SK-N-SH treated with all-trans-retinoic acid at 6 μM for 48 hours (cell line): Measurements from ENCODE around the gene STYX.

ENCODE experiments used
- ATAC-seq: fragments of 200-7000 bp; cut with Tn5 transposase; 3 replicates; pipeline ENCODE4 v1.9.1; 2020; ENCODE audit warnings: mild to moderate bottlenecking, moderate library complexity
- ARNTL ChIP-seq: fragments of 450-650 bp; formaldehyde crosslinking; IDR thresholded peaks from 2 replicates; pipeline ENCODE4 v1.5.0; 2020; ENCODE audit warnings: low read depth, mild to moderate bottlenecking, moderate library complexity, borderline replicate concordance
- BACH2 ChIP-seq: fragments of 250-450 bp; sonication (Bioruptor Pico); IDR thresholded peaks from 2 replicates; pipeline ENCODE4 v1.9.0; 2021; ENCODE audit warnings: mild to moderate bottlenecking, borderline replicate concordance
- CSDC2 ChIP-seq: fragments of 250-450 bp; sonication (Bioruptor Pico); IDR thresholded peaks from 2 replicates; pipeline ENCODE4 v1.5.0; 2020; ENCODE audit warnings: mild to moderate bottlenecking, moderate library complexity
- ESRRG ChIP-seq: fragments of 250-450 bp; sonication (Bioruptor Pico); IDR thresholded peaks from 2 replicates; pipeline ENCODE4 v1.6.1; 2021; ENCODE audit warnings: mild to moderate bottlenecking
- OSR1 ChIP-seq: fragments of 250-450 bp; sonication (Bioruptor Pico); IDR thresholded peaks from 2 replicates; pipeline ENCODE4 v1.8.0; 2022; ENCODE audit warnings: moderate library complexity, mild to moderate bottlenecking, inconsistent platforms
- PPARA ChIP-seq: fragments of 250-450 bp; sonication (Bioruptor Pico); IDR thresholded peaks from 2 replicates; pipeline ENCODE4 v1.5.0; 2020; ENCODE audit warnings: mild to moderate bottlenecking, borderline replicate concordance
- TCF4 ChIP-seq: fragments of 250-450 bp; sonication (Bioruptor Pico); IDR thresholded peaks from 2 replicates; pipeline ENCODE4 v1.8.0; 2021; ENCODE audit warnings: mild to moderate bottlenecking, moderate library complexity, borderline replicate concordance
- TOX ChIP-seq: fragments of 250-450 bp; sonication (Bioruptor Pico); IDR thresholded peaks from 2 replicates; pipeline ENCODE4 v1.8.0; 2021; ENCODE audit warnings: mild to moderate bottlenecking, moderate library complexity, borderline replicate concordance
- ZC3H10 ChIP-seq: fragments of 250-450 bp; sonication (Bioruptor Pico); IDR thresholded peaks from 2 replicates; pipeline ENCODE4 v1.5.1; 2021; ENCODE audit warnings: mild to moderate bottlenecking, moderate library complexity
- ZFP30 ChIP-seq: fragments of 450-650 bp; formaldehyde crosslinking; IDR thresholded peaks from 2 replicates; pipeline ENCODE4 v1.5.0; 2022; ENCODE audit warnings: mild to moderate bottlenecking, moderate library complexity
- ZNF565 ChIP-seq: fragments of 450-650 bp; formaldehyde crosslinking; conservative IDR thresholded peaks from 2 replicates; pipeline ENCODE4 v1.5.0; 2020; ENCODE audit warnings: low read depth, mild to moderate bottlenecking, moderate library complexity
- TF ChIP-seq, protein P1 (sequence below): fragments of 250-450 bp; sonication (Bioruptor Pico); IDR thresholded peaks from 2 replicates; pipeline ENCODE4 v1.8.0; 2021; ENCODE audit warnings: low read depth, mild to moderate bottlenecking, moderate library complexity, borderline replicate concordance
- TF ChIP-seq, protein P2 (sequence below): fragments of 250-450 bp; sonication (Bioruptor Pico); IDR thresholded peaks from 2 replicates; pipeline ENCODE4 v1.5.0; 2020; ENCODE audit warnings: mild to moderate bottlenecking, moderate library complexity
- TF ChIP-seq, protein P3 (sequence below): fragments of 250-450 bp; sonication (Bioruptor Pico); IDR thresholded peaks from 2 replicates; pipeline ENCODE4 v1.5.1; 2021; ENCODE audit warnings: mild to moderate bottlenecking, moderate library complexity
- TF ChIP-seq, protein P4 (sequence below): fragments of 250-450 bp; sonication (Bioruptor Pico); IDR thresholded peaks from 2 replicates; pipeline ENCODE4 v1.8.0; 2020; ENCODE audit warnings: mild to moderate bottlenecking, moderate library complexity, borderline replicate concordance
- TF ChIP-seq, protein P5 (sequence below): fragments of 250-450 bp; sonication (Bioruptor Pico); IDR thresholded peaks from 2 replicates; pipeline ENCODE4 v1.5.1; 2020; ENCODE audit warnings: low read depth, mild to moderate bottlenecking, moderate library complexity

Gene STYX

DNA sequence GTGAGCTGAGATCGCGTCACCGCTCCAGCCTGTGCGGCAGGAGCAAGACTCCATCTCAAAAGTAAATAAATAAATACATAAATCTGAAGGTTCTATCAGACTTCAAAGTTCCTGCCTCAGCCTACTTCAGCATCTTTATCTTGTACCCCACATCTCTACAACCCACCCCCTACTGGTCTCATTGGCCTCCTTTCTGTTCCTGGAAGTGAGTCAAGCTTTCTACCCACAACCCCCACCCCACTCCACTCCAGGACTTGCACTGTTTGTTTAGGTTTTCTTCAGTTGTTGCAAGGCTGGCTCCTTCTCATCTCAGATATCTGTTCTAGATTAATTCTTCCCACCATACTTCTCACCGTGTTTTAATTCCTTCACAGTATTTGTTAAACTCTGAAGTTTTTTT is 23.7 kb upstream of the STYX start:
- no peak for ATAC-seq
- TF ChIP-seq, protein P1, sequence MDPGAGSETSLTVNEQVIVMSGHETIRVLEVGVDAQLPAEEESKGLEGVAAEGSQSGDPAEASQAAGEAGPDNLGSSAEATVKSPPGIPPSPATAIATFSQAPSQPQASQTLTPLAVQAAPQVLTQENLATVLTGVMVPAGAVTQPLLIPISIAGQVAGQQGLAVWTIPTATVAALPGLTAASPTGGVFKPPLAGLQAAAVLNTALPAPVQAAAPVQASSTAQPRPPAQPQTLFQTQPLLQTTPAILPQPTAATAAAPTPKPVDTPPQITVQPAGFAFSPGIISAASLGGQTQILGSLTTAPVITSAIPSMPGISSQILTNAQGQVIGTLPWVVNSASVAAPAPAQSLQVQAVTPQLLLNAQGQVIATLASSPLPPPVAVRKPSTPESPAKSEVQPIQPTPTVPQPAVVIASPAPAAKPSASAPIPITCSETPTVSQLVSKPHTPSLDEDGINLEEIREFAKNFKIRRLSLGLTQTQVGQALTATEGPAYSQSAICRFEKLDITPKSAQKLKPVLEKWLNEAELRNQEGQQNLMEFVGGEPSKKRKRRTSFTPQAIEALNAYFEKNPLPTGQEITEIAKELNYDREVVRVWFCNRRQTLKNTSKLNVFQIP: no peak

DNA sequence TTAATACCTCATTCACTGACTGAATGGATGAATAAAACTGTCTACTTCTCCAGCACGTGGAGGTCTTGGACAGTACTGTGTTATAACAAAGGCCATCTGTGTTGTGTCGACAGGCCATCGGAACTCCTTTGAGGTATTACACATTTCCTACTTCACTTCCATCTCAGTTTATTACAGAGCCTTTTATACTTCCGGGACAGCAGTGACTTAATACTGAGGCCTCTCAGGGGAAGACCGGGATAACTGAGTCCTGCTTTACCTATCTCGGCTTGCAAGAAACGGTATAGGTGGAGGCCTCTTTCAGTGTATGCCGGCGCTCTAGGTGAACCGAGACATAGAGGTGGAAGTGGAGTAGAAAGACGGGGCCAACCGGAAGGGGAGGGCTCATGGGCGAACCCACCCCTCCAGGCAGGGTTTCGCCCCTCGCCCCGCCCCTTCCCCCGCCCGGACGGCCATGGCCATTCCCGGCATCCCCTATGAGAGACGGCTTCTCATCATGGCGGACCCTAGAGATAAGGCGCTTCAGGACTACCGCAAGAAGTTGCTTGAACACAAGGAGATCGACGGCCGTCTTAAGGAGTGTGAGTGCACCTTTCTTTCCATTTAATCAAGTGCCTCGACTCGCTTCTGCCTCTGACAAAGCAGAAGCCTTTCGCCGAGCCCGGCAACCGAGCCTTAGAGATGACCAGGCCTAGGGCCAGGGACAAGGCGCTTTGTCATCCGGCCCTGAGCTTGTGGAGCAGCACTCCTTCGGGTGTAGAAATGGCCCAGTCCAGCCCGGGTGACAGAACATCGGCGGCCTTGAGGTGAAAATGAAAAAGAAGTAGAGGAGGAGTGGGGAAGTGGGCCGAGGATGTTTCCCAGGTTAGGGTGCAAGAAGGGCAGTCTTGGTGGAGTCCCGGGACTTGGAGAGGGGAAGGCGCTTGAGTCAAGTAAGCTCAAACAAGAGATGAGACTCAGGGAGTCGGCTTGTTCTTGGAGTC is 23.0 kb upstream of the STYX start, which contains the start of gene PSMC6:
PSMC6 (plus strand) TSS at position 477 of the 983 bp plus-strand sequence; CDS start at position 497, 20 bp downstream.
- TF ChIP-seq, protein P2, sequence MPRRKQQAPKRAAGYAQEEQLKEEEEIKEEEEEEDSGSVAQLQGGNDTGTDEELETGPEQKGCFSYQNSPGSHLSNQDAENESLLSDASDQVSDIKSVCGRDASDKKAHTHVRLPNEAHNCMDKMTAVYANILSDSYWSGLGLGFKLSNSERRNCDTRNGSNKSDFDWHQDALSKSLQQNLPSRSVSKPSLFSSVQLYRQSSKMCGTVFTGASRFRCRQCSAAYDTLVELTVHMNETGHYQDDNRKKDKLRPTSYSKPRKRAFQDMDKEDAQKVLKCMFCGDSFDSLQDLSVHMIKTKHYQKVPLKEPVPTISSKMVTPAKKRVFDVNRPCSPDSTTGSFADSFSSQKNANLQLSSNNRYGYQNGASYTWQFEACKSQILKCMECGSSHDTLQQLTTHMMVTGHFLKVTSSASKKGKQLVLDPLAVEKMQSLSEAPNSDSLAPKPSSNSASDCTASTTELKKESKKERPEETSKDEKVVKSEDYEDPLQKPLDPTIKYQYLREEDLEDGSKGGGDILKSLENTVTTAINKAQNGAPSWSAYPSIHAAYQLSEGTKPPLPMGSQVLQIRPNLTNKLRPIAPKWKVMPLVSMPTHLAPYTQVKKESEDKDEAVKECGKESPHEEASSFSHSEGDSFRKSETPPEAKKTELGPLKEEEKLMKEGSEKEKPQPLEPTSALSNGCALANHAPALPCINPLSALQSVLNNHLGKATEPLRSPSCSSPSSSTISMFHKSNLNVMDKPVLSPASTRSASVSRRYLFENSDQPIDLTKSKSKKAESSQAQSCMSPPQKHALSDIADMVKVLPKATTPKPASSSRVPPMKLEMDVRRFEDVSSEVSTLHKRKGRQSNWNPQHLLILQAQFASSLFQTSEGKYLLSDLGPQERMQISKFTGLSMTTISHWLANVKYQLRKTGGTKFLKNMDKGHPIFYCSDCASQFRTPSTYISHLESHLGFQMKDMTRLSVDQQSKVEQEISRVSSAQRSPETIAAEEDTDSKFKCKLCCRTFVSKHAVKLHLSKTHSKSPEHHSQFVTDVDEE (CRISPR knock-in tag): peak; percentile 32; the same call in 1 of the 2 replicates
- TF ChIP-seq, protein P1: no peak
- no peak for TF ChIP-seq PPARA (CRISPR knock-in tag)
- TF ChIP-seq TOX (CRISPR knock-in tag): no peak
- TF ChIP-seq, protein P3, sequence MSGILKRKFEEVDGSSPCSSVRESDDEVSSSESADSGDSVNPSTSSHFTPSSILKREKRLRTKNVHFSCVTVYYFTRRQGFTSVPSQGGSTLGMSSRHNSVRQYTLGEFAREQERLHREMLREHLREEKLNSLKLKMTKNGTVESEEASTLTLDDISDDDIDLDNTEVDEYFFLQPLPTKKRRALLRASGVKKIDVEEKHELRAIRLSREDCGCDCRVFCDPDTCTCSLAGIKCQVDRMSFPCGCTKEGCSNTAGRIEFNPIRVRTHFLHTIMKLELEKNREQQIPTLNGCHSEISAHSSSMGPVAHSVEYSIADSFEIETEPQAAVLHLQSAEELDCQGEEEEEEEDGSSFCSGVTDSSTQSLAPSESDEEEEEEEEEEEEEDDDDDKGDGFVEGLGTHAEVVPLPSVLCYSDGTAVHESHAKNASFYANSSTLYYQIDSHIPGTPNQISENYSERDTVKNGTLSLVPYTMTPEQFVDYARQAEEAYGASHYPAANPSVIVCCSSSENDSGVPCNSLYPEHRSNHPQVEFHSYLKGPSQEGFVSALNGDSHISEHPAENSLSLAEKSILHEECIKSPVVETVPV (CRISPR knock-in tag): no peak
- no peak for TF ChIP-seq ESRRG (CRISPR knock-in tag)
- no peak for TF ChIP-seq ZNF565 (CRISPR knock-in tag)
- peak; percentile 44; the same call in 1 of the 2 replicates for TF ChIP-seq TCF4
- no peak for TF ChIP-seq BACH2 (CRISPR knock-in tag)
- TF ChIP-seq ZFP30 (CRISPR knock-in tag): no peak
- ATAC-seq: peak; percentile 99

DNA sequence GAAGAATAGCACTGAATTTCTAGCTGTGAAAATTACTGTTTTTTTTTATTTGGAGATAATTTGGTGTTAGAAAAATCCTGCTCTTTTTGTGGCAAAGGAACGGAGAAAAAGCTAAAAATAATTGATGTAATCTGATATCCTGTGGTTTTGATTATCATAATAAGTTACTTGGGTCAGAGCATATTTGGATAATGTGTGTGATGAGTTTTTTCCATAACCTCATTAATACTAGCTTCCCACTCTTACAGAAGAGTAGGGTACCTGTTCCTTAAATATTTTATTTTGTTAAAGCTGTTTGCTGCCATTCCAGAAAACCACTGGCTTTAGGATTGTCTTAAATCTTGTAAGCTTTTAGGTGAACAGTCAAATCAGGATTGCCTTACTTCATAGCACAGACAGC is 18.3 kb upstream of the STYX start:
- TF ChIP-seq ESRRG (CRISPR knock-in tag) (no peak), CSDC2 (no peak), ZC3H10 (CRISPR knock-in tag) (no peak), ZFP30 (CRISPR knock-in tag) (no peak), ARNTL (CRISPR knock-in tag) (no peak), OSR1 (CRISPR knock-in tag) (no peak)
- TF ChIP-seq, protein P4, sequence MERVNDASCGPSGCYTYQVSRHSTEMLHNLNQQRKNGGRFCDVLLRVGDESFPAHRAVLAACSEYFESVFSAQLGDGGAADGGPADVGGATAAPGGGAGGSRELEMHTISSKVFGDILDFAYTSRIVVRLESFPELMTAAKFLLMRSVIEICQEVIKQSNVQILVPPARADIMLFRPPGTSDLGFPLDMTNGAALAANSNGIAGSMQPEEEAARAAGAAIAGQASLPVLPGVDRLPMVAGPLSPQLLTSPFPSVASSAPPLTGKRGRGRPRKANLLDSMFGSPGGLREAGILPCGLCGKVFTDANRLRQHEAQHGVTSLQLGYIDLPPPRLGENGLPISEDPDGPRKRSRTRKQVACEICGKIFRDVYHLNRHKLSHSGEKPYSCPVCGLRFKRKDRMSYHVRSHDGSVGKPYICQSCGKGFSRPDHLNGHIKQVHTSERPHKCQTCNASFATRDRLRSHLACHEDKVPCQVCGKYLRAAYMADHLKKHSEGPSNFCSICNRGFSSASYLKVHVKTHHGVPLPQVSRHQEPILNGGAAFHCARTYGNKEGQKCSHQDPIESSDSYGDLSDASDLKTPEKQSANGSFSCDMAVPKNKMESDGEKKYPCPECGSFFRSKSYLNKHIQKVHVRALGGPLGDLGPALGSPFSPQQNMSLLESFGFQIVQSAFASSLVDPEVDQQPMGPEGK (CRISPR knock-in tag): no peak
- TF ChIP-seq, protein P5, sequence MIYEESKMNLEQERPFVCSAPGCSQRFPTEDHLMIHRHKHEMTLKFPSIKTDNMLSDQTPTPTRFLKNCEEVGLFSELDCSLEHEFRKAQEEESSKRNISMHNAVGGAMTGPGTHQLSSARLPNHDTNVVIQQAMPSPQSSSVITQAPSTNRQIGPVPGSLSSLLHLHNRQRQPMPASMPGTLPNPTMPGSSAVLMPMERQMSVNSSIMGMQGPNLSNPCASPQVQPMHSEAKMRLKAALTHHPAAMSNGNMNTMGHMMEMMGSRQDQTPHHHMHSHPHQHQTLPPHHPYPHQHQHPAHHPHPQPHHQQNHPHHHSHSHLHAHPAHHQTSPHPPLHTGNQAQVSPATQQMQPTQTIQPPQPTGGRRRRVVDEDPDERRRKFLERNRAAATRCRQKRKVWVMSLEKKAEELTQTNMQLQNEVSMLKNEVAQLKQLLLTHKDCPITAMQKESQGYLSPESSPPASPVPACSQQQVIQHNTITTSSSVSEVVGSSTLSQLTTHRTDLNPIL (CRISPR knock-in tag): no peak
- TF ChIP-seq, protein P2 (CRISPR knock-in tag): no peak
- no peak for ATAC-seq
